Lower leg skin (tissue), 3 donors: ENCODE results near the gene IFT88.

Experiments
- CTCF ChIP-seq, 3 donors: fragments of 450-650 bp; IDR thresholded peaks; one replicate each; pipeline ENCODE4 v1.5.1; 2016; ENCODE audit warnings: antibody characterized with exemption in 3 of 3, mild to moderate bottlenecking in 3 of 3, moderate library complexity in 2 of 3
- POLR2A ChIP-seq, 2 donors: fragments of 450-650 bp; IDR thresholded peaks; one replicate each; pipeline ENCODE4 v1.6.1; 2016 to 2017; ENCODE audit warnings: antibody characterized with exemption in 2 of 2, mild to moderate bottlenecking in 1 of 2, moderate library complexity in 1 of 2

DNA sequence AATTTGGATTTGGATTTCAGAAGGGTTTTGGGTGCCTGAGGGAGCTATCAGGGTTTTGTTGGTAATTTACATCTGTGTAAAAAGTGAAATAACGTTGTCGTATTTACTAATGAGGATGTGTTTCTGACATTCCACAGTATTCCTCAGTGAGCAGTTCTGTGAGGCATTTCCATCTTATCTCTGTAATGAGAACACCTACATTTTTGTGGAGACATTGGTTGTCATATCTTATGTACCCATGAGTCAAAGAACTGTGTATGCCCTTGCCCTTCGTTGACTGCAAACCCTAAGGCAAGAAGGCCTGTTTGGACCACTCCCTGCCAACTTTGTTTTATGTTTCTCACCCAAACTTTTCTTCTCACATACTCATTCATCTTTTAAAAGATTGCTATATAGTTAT, 122.3 kb downstream of the IFT88 start:
- TF ChIP-seq POLR2A (IDR thresholded peaks at IDR 0.05) (no peak), CTCF (IDR thresholded peaks at IDR 0.05) (no peak)
